SK-N-SH (cell line): Measurements from ENCODE around the gene ARHGEF12. TPM values are rescaled to one million over a fixed set of nuclear protein-coding genes. Genes with fewer than 3 reads are reported as not detected.

ENCODE experiments used
- CTCF ChIA-PET: fragments of 300-600, 350-600 bp; formaldehyde crosslinking; extraction: SDS; loops from one replicate; lab custom pipeline; 2021; lab: Yijun Ruan, JAX
- POLR2A ChIA-PET: fragments of 350-600 bp; sonication (Branson Sonifier 250); formaldehyde crosslinking; extraction: SDS; loops from one replicate; lab custom pipeline; 2020; ENCODE audit warnings: antibody characterized with exemption, inconsistent platforms; lab: Yijun Ruan, JAX
- DNase-seq: peaks from one replicate; pipeline ENCODE4 v3.0.0; 2012
- H2AFZ ChIP-seq: fragments of 200-600 bp; sonication (generic); 2 replicates; pipeline ENCODE4 v1.8.1; 2016; ENCODE audit warnings: antibody characterized with exemption, mild to moderate bottlenecking, low read depth
- H3F3A ChIP-seq: fragments of 200-600 bp; sonication (generic); replicated peaks from 2 replicates; pipeline ENCODE3; 2016; ENCODE audit warnings: antibody characterized with exemption, mild to moderate bottlenecking; ENCODE audit not compliant: insufficient read depth
- H3K27ac ChIP-seq, 2 experiments: fragments of 200-500 bp in 1 of 2; fragments of 200-600 bp in 1 of 2; sonication (Bioruptor generic) in 1 of 2; sonication (generic), shearing (Covaris generic) in 1 of 2; 2 replicates each; pipeline versions ENCODE4 v1.5.1 to v1.6.1; 2014 to 2016; ENCODE audit warnings: low read depth in 2 of 2, inconsistent platforms in 1 of 2, low read length in 1 of 2, mild to moderate bottlenecking in 1 of 2, mixed read lengths in 1 of 2
- H3K27me3 ChIP-seq: fragments of 200-600 bp; sonication (generic), shearing (Covaris generic); 2 replicates; pipeline ENCODE4 v1.6.1; 2016; ENCODE audit warnings: mixed run types; ENCODE audit not compliant: insufficient read depth
- H3K36me3 ChIP-seq, 2 experiments: fragments of 200-500 bp in 1 of 2; fragments of 200-600 bp in 1 of 2; sonication (Bioruptor generic) in 1 of 2; sonication (generic) in 1 of 2; replicated peaks in 1 of 2; 2 replicates each; pipeline versions ENCODE3 to v1.5.1; 2014 to 2016; ENCODE audit warnings: low read length in 1 of 2, mild to moderate bottlenecking in 1 of 2; ENCODE audit not compliant: insufficient read depth in 2 of 2, control insufficient read depth in 1 of 2
- H3K4me1 ChIP-seq, 2 experiments: fragments of 200-500 bp in 1 of 2; fragments of 200-600 bp in 1 of 2; sonication (Bioruptor generic) in 1 of 2; sonication (generic), shearing (Covaris generic) in 1 of 2; 2 replicates each; pipeline versions ENCODE4 v1.5.1 to v1.6.1; 2014 to 2016; ENCODE audit warnings: low read depth in 1 of 2, low read length in 1 of 2, mixed run types in 1 of 2; ENCODE audit not compliant: insufficient read depth in 2 of 2, control insufficient read depth in 1 of 2
- H3K4me2 ChIP-seq: fragments of 200-600 bp; sonication (generic), shearing (Covaris generic); 2 replicates; pipeline ENCODE4 v1.6.1; 2017; ENCODE audit warnings: mixed run types
- H3K4me3 ChIP-seq, 2 experiments: fragments of 200-500 bp in 1 of 2; fragments of 200-600 bp in 1 of 2; sonication (Bioruptor generic) in 1 of 2; sonication (generic), shearing (Covaris generic) in 1 of 2; 2 replicates each; pipeline versions ENCODE4 v1.5.1 to v1.8.1; 2014 to 2016; ENCODE audit warnings: low read depth in 2 of 2, inconsistent platforms in 1 of 2, low read length in 1 of 2, mild to moderate bottlenecking in 1 of 2, mixed read lengths in 1 of 2, moderate library complexity in 1 of 2
- H3K79me2 ChIP-seq: fragments of 200-600 bp; sonication (generic); 2 replicates; pipeline ENCODE4 v1.8.1; 2017; ENCODE audit warnings: mild to moderate bottlenecking; ENCODE audit not compliant: insufficient read depth
- H3K9ac ChIP-seq: fragments of 200-600 bp; sonication (generic); 2 replicates; pipeline ENCODE4 v1.6.1; 2017; ENCODE audit warnings: mixed run types
- H3K9me2 ChIP-seq: fragments of 200-600 bp; sonication (generic); 2 replicates; pipeline ENCODE4 v1.6.1; 2017; ENCODE audit warnings: mixed run types
- H3K9me3 ChIP-seq: fragments of 200-600 bp; sonication (generic); 2 replicates; pipeline ENCODE4 v1.6.1; 2017; ENCODE audit warnings: mixed run types, mild to moderate bottlenecking, moderate library complexity
- H4K20me1 ChIP-seq: fragments of 200-600 bp; sonication (generic); 2 replicates; pipeline ENCODE4 v1.6.1; 2017; ENCODE audit warnings: mild to moderate bottlenecking, mixed run types; ENCODE audit not compliant: insufficient read depth
- EP300 ChIP-seq, 2 experiments: IDR thresholded peaks; 2 replicates each; pipeline versions ENCODE4 v1.4.0 to v1.6.1; 2012; ENCODE audit warnings: borderline replicate concordance in 1 of 2, low read depth in 1 of 2, low read length in 1 of 2
- EZH2phosphoT487 ChIP-seq: fragments of 200-600 bp; sonication (generic); IDR thresholded peaks from 2 replicates; pipeline ENCODE4 v1.6.1; 2017; ENCODE audit warnings: low read depth, mixed run types, mild to moderate bottlenecking, antibody characterized with exemption, moderate library complexity, borderline replicate concordance
- FOSL2 ChIP-seq: IDR thresholded peaks from 2 replicates; pipeline ENCODE4 v1.4.0; 2012; ENCODE audit warnings: low read depth, mild to moderate bottlenecking, moderate library complexity, borderline replicate concordance
- FOXJ3 ChIP-seq: sonication (generic); formaldehyde crosslinking; IDR thresholded peaks from 2 replicates; pipeline ENCODE4 v1.5.1; 2020; ENCODE audit warnings: mild to moderate bottlenecking, missing genetic modification reagents
- FOXM1 ChIP-seq: IDR thresholded peaks from 2 replicates; pipeline ENCODE4 v1.4.0; 2012; ENCODE audit warnings: low read depth, mild to moderate bottlenecking
- MXI1 ChIP-seq: IDR thresholded peaks from 2 replicates; pipeline ENCODE4 v1.6.1; 2012; ENCODE audit warnings: mild to moderate bottlenecking, low read depth, low read length, improper control_type of control experiment
- NFIC ChIP-seq: IDR thresholded peaks from 2 replicates; pipeline ENCODE4 v1.4.0; 2012; ENCODE audit warnings: borderline replicate concordance
- NRF1 ChIP-seq: IDR thresholded peaks from 2 replicates; pipeline ENCODE4 v1.6.1; 2012; ENCODE audit warnings: low read depth, mild to moderate bottlenecking, low read length
- POLR2AphosphoS5 ChIP-seq: IDR thresholded peaks from 2 replicates; pipeline ENCODE4 v1.6.1; 2012; ENCODE audit warnings: low read depth, low read length
- RFX5 ChIP-seq: IDR thresholded peaks from 2 replicates; pipeline ENCODE4 v1.6.1; 2012; ENCODE audit warnings: mild to moderate bottlenecking, improper control_type of control experiment, low read length
- SIN3A ChIP-seq: IDR thresholded peaks from 2 replicates; pipeline ENCODE4 v1.6.1; 2012; ENCODE audit warnings: low read depth, mild to moderate bottlenecking, low read length, moderate library complexity, borderline replicate concordance
- SMC3 ChIP-seq: IDR thresholded peaks from 2 replicates; pipeline ENCODE4 v1.6.1; 2012; ENCODE audit warnings: low read depth, low read length, improper control_type of control experiment
- TCF12 ChIP-seq: IDR thresholded peaks from 2 replicates; pipeline ENCODE4 v1.4.0; 2012
- TEAD4 ChIP-seq: IDR thresholded peaks from 2 replicates; pipeline ENCODE4 v1.4.0; 2012; ENCODE audit warnings: mild to moderate bottlenecking, borderline replicate concordance; ENCODE audit not compliant: insufficient read depth
- USF1 ChIP-seq: IDR thresholded peaks from 2 replicates; pipeline ENCODE4 v1.4.0; 2012; ENCODE audit warnings: low read depth, borderline replicate concordance
- YY1 ChIP-seq: IDR thresholded peaks from 2 replicates; pipeline ENCODE4 v1.4.0; 2012; ENCODE audit warnings: low read depth, mild to moderate bottlenecking
- WGBS: methylation state at CpG from one replicate; pipeline ENCODE4 v1.1.6; 2017; ENCODE audit warnings: low lambda C conversion rate; 5-methylcytosine and 5-hydroxymethylcytosine counted together
- polyA plus RNA-seq, 3 experiments: library from polyadenylated mRNA; depleted of rRNA; stranded (reverse); fragments of >200 nt; gene quantifications; 2 replicates each; pipeline ENCODE4 v1.2.3, GENCODE V29; 2012
- TF ChIP-seq, protein P1 (sequence below): IDR thresholded peaks from 2 replicates; pipeline ENCODE4 v1.4.0; 2012; ENCODE audit warnings: low read depth
- TF ChIP-seq, protein P2 (sequence below): fragments of 150-350 bp; IDR thresholded peaks from 2 replicates; pipeline ENCODE4 v1.6.1; 2017; ENCODE audit warnings: antibody characterized with exemption, low read length, low read depth, borderline replicate concordance

Gene ARHGEF12
- polyA plus RNA-seq, 1 of the 3 experiments (the other 2 are of a cell fraction) = 12.3 TPM

- Histone ChIP-seq H3K9ac (no peak overlapping the region), H4K20me1 (no peaks in the 10 kb centered on the region), H3K36me3 (peaks cover 49 to 51% of the 10 kb centered on the region in 2 experiments), H3F3A (peaks cover 6% of the 10 kb centered on the region), H3K27ac (no peak overlapping the region), H3K9me2 (no peaks in the 10 kb centered on the region), H3K9me3 (no peaks in the 10 kb centered on the region), H3K4me2 (no peak overlapping the region), H3K79me2 (peaks cover 4% of the 10 kb centered on the region; the same call in 1 of the 2 replicates), H2AFZ (no peak overlapping the region), H3K4me3 (no peak overlapping the region), H3K27me3 (no peaks in the 10 kb centered on the region), H3K4me1 (no peaks in the 10 kb centered on the region)
- ChIA-PET CTCF (interaction anchor here (1.1 kb wide), 1 partner anchor 89 kb away, joined by 3 read pairs; the partner anchor contains the start of gene ARHGEF12), POLR2A (no interaction called here)
- WGBS = no CpG with 5 or more reads among the region's 3 CpGs
- TF ChIP-seq EP300 (IDR thresholded peaks at IDR 0.05; ENCODE audit: borderline replicate concordance in 1 of 2, low read depth in 1 of 2, low read length in 1 of 2) = no peak
- TF ChIP-seq SMC3 = no peak
- TF ChIP-seq MXI1 = no peak
- TF ChIP-seq, protein P1, sequence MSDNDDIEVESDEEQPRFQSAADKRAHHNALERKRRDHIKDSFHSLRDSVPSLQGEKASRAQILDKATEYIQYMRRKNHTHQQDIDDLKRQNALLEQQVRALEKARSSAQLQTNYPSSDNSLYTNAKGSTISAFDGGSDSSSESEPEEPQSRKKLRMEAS = no peak
- TF ChIP-seq YY1 = no peak
- DNase-seq = no peak
Measured at GRCh38 chr11:120424970-120425332, 88.7 kb downstream of the ARHGEF12 start.

GRCh38 chr11:120425527-120425926 is 89.3 kb downstream of the ARHGEF12 start:
- no peak overlapping the region for H2AFZ ChIP-seq
- peaks cover 49 to 53% of the 10 kb centered on the region in 2 experiments for H3K36me3 ChIP-seq
- no peak overlapping the region for H3K4me2 ChIP-seq
- ChIA-PET POLR2A (no interaction called here), CTCF (interaction anchor here (0.6 to 1.1 kb wide), 2 partner anchors 90 to 939 kb away, joined by 3 read pairs; partner anchors contain the start of gene ARHGEF12)
- H4K20me1 ChIP-seq = no peaks in the 10 kb centered on the region
- TF ChIP-seq, protein P1 = no peak
- TF ChIP-seq USF1 (no peak), FOXM1 (no peak), TEAD4 (no peak), RFX5 (no peak), EZH2phosphoT487 (no peak), SMC3 (no peak), NFIC (no peak), NRF1 (no peak), MXI1 (no peak), FOXJ3 (no peak), FOSL2 (no peak), TCF12 (no peak), POLR2AphosphoS5 (no peak), SIN3A (no peak)
- TF ChIP-seq, protein P2, sequence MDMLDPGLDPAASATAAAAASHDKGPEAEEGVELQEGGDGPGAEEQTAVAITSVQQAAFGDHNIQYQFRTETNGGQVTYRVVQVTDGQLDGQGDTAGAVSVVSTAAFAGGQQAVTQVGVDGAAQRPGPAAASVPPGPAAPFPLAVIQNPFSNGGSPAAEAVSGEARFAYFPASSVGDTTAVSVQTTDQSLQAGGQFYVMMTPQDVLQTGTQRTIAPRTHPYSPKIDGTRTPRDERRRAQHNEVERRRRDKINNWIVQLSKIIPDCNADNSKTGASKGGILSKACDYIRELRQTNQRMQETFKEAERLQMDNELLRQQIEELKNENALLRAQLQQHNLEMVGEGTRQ = no peak
- no peaks in the 10 kb centered on the region for H3K9me3 ChIP-seq
- 95% methylated on average over 3 of the region's 3 CpGs for WGBS
- peaks cover 11% of the 10 kb centered on the region for H3F3A ChIP-seq
- no peaks in the 10 kb centered on the region for H3K27me3 ChIP-seq
- H3K4me1 ChIP-seq = peaks cover 0 to 4% of the 10 kb centered on the region in 2 experiments; a peak in 1 of 4 replicates
- no peaks in the 10 kb centered on the region for H3K9me2 ChIP-seq
- no peak overlapping the region for H3K9ac ChIP-seq
- H3K79me2 ChIP-seq = peaks cover 4% of the 10 kb centered on the region; the same call in 1 of the 2 replicates
- H3K4me3 ChIP-seq = no peak overlapping the region
- H3K27ac ChIP-seq = no peak overlapping the region
- DNase-seq = no peak
